ENCODE data around the gene HOXD9.

The HOXD9 gene

GRCh38 chr2:176111846-176112374 lies 10.6 kb upstream of the HOXD9 start:
- no peak for DNase-seq

GRCh38 chr2:176112375-176113302 lies 9.9 kb upstream of the HOXD9 start:
- no peak for DNase-seq

- DNase-seq, result no peak
Observed at GRCh38 chr2:176114120-176114929, 8.2 kb upstream of the HOXD9 start.

GRCh38 chr2:176114930-176115625 lies 7.4 kb upstream of the HOXD9 start:
- no peak for DNase-seq

- DNase-seq, result no peak
Observed at GRCh38 chr2:176115883-176116813, 6.4 kb upstream of the HOXD9 start, which contains the start of gene HOXD10. HOXD10 (plus strand) TSS chr2:176116778; CDS start chr2:176116834, 56 bp downstream.

GRCh38 chr2:176117162-176117822 lies 5.2 kb upstream of the HOXD9 start:
- no peak for DNase-seq

- no peak for DNase-seq
Observed at GRCh38 chr2:176117823-176118371, 4.6 kb upstream of the HOXD9 start.

- no peak for DNase-seq
Observed at GRCh38 chr2:176118601-176119339, 3.7 kb upstream of the HOXD9 start.

- DNase-seq, result no peak
Observed at GRCh38 chr2:176120364-176121189, 1.9 kb upstream of the HOXD9 start.

GRCh38 chr2:176121190-176122051 lies 1.1 kb upstream of the HOXD9 start:
- DNase-seq, result no peak

- DNase-seq, result no peak
Observed at GRCh38 chr2:176122052-176122682, 352 bp upstream of the HOXD9 start.

- DNase-seq, result no peak
Observed at GRCh38 chr2:176123411-176124109, 1.0 kb downstream of the HOXD9 start.

GRCh38 chr2:176124110-176124946 lies 1.8 kb downstream of the HOXD9 start:
- DNase-seq, result no peak

- DNase-seq, result no peak
Observed at GRCh38 chr2:176124947-176125771, 2.6 kb downstream of the HOXD9 start.

- DNase-seq, result no peak
Observed at GRCh38 chr2:176125772-176126054, 3.2 kb downstream of the HOXD9 start.

Measured in activated T-cell treated with anti-CD3 and anti-CD28 coated beads for 4 hours (primary cell).